Skeletal muscle tissue (tissue), 4 donors: Measurements from ENCODE around the gene RAB11FIP2. TPM values are rescaled to one million over a fixed set of nuclear protein-coding genes. Genes with fewer than 3 reads are reported as not detected.

Source experiments
- H3K27ac ChIP-seq: one replicate; pipeline ENCODE4 v1.7.0; 2013; ENCODE audit warnings: mild to moderate bottlenecking, low read depth, low read length, inconsistent platforms
- H3K27me3 ChIP-seq, 3 donors: one replicate each; pipeline ENCODE4 v1.7.0; 2013; ENCODE audit warnings: low read length in 3 of 3; ENCODE audit not compliant: control insufficient read depth in 3 of 3, insufficient read depth in 3 of 3
- H3K36me3 ChIP-seq, 3 donors: one replicate each; pipeline ENCODE4 v1.7.0; 2013; ENCODE audit warnings: low read length in 3 of 3; ENCODE audit not compliant: control insufficient read depth in 3 of 3, insufficient read depth in 3 of 3
- H3K4me1 ChIP-seq, 3 donors: one replicate each; pipeline ENCODE4 v1.7.0; 2013; ENCODE audit warnings: low read length in 3 of 3, mild to moderate bottlenecking in 3 of 3; ENCODE audit not compliant: control insufficient read depth in 3 of 3, insufficient read depth in 3 of 3
- H3K4me3 ChIP-seq, 3 donors: one replicate each; pipeline ENCODE4 v1.7.0; 2013; ENCODE audit warnings: low read length in 3 of 3
- H3K9ac ChIP-seq, 3 donors: one replicate each; pipeline ENCODE4 v1.7.0; 2013; ENCODE audit warnings: low read length in 3 of 3, mild to moderate bottlenecking in 3 of 3, moderate library complexity in 2 of 3, low read depth in 1 of 3
- H3K9me3 ChIP-seq, 3 donors: one replicate each; pipeline ENCODE4 v1.7.0; 2013; ENCODE audit warnings: low read length in 3 of 3; ENCODE audit not compliant: control insufficient read depth in 3 of 3
- total RNA-seq: library from RNA; depleted of rRNA; stranded (reverse); fragments of >200 nt; gene quantifications from one replicate; pipeline ENCODE4 v1.2.3, GENCODE V29; 2014
- donor health status: Osteomylitis.

Gene RAB11FIP2
- total RNA-seq, 1 donor from 2014 or later, result 17.7 TPM

- H3K9me3 ChIP-seq, result no peaks in the 10 kb centered on the region
- peaks cover 0 to 5% (median 2%) of the 10 kb centered on the region in 3 donors for H3K36me3 ChIP-seq
- no peak overlapping the region for H3K27ac ChIP-seq
Measured at GRCh38 chr10:118017071-118017740, 29.5 kb downstream of the RAB11FIP2 start.

GRCh38 chr10:118012952-118013525, 33.7 kb downstream of the RAB11FIP2 start:
- H3K27me3 ChIP-seq, result no peaks in the 10 kb centered on the region
- no peaks in the 10 kb centered on the region for H3K4me1 ChIP-seq
- no peak overlapping the region for H3K9ac ChIP-seq
- H3K36me3 ChIP-seq, result peaks cover 1 to 12% (median 2%) of the 10 kb centered on the region in 3 donors
- no peak overlapping the region for H3K27ac ChIP-seq
- no peaks in the 10 kb centered on the region for H3K9me3 ChIP-seq
- no peak overlapping the region for H3K4me3 ChIP-seq

More at GRCh38 chr10:118017071-118017740, 29.5 kb downstream of the RAB11FIP2 start:
- no peaks in the 10 kb centered on the region for H3K27me3 ChIP-seq
- H3K4me1 ChIP-seq, result no peaks in the 10 kb centered on the region
- no peak overlapping the region for H3K9ac ChIP-seq
- H3K4me3 ChIP-seq, result no peak overlapping the region

GRCh38 chr10:118007773-118008172, 39.0 kb downstream of the RAB11FIP2 start:
- H3K27ac ChIP-seq, result no peak overlapping the region
- H3K9me3 ChIP-seq, result no peaks in the 10 kb centered on the region
- peaks cover 4 to 14% (median 10%) of the 10 kb centered on the region in 3 donors for H3K36me3 ChIP-seq
- no peak overlapping the region for H3K4me3 ChIP-seq
- H3K27me3 ChIP-seq, result no peaks in the 10 kb centered on the region
- H3K4me1 ChIP-seq, result no peaks in the 10 kb centered on the region
- no peak overlapping the region for H3K9ac ChIP-seq

- Histone ChIP-seq H3K4me3 (no peak overlapping the region), H3K9ac (no peak overlapping the region), H3K4me1 (no peaks in the 10 kb centered on the region), H3K27me3 (no peaks in the 10 kb centered on the region), H3K36me3 (peaks cover 4 to 10% (median 7%) of the 10 kb centered on the region in 3 donors), H3K27ac (no peak overlapping the region), H3K9me3 (no peaks in the 10 kb centered on the region)
Measured at GRCh38 chr10:118003126-118003525, 43.6 kb downstream of the RAB11FIP2 start.

- H3K27ac ChIP-seq, result no peak overlapping the region
- no peak overlapping the region for H3K4me3 ChIP-seq
- no peaks in the 10 kb centered on the region for H3K27me3 ChIP-seq
- H3K9me3 ChIP-seq, result no peaks in the 10 kb centered on the region
- peaks cover 4 to 7% (median 5%) of the 10 kb centered on the region in 3 donors for H3K36me3 ChIP-seq
- no peaks in the 10 kb centered on the region for H3K4me1 ChIP-seq
- H3K9ac ChIP-seq, result no peak overlapping the region
Measured at GRCh38 chr10:118002581-118002980, 44.2 kb downstream of the RAB11FIP2 start.

- Histone ChIP-seq H3K27ac (no peak overlapping the region), H3K4me1 (no peaks in the 10 kb centered on the region)
Measured at GRCh38 chr10:117997673-117998072, 49.1 kb downstream of the RAB11FIP2 start.

GRCh38 chr10:117996709-117997108, 50.0 kb downstream of the RAB11FIP2 start:
- no peak overlapping the region for H3K4me3 ChIP-seq
- H3K4me1 ChIP-seq, result no peaks in the 10 kb centered on the region
- no peaks in the 10 kb centered on the region for H3K9me3 ChIP-seq
- H3K9ac ChIP-seq, result no peak overlapping the region
- H3K27ac ChIP-seq, result no peak overlapping the region
- H3K36me3 ChIP-seq, result no peaks in the 10 kb centered on the region
- no peaks in the 10 kb centered on the region for H3K27me3 ChIP-seq

More at GRCh38 chr10:117997673-117998072, 49.1 kb downstream of the RAB11FIP2 start:
- Histone ChIP-seq H3K4me3 (no peak overlapping the region), H3K9ac (no peak overlapping the region), H3K36me3 (no peaks in the 10 kb centered on the region), H3K9me3 (no peaks in the 10 kb centered on the region), H3K27me3 (no peaks in the 10 kb centered on the region)

- Histone ChIP-seq H3K9me3 (no peaks in the 10 kb centered on the region), H3K4me1 (no peaks in the 10 kb centered on the region), H3K36me3 (no peaks in the 10 kb centered on the region), H3K4me3 (no peak overlapping the region), H3K9ac (no peak overlapping the region), H3K27ac (no peak overlapping the region), H3K27me3 (no peaks in the 10 kb centered on the region)
Measured at GRCh38 chr10:117994771-117995170, 52.0 kb downstream of the RAB11FIP2 start.

- Histone ChIP-seq H3K9me3 (no peaks in the 10 kb centered on the region), H3K4me1 (no peaks in the 10 kb centered on the region), H3K27ac (no peak overlapping the region), H3K36me3 (no peaks in the 10 kb centered on the region), H3K27me3 (no peaks in the 10 kb centered on the region), H3K9ac (no peak overlapping the region), H3K4me3 (no peak overlapping the region)
Measured at GRCh38 chr10:117993166-117993565, 53.6 kb downstream of the RAB11FIP2 start.

GRCh38 chr10:117991701-117992100, 55.0 kb downstream of the RAB11FIP2 start:
- Histone ChIP-seq H3K27ac (no peak overlapping the region), H3K9ac (no peak overlapping the region), H3K4me3 (no peak overlapping the region), H3K27me3 (no peaks in the 10 kb centered on the region), H3K9me3 (peaks cover 0 to 5% (median 0%) of the 10 kb centered on the region in 3 donors), H3K4me1 (no peaks in the 10 kb centered on the region), H3K36me3 (no peaks in the 10 kb centered on the region)
